ENCODE measurements around the gene PALLD.

DNA sequence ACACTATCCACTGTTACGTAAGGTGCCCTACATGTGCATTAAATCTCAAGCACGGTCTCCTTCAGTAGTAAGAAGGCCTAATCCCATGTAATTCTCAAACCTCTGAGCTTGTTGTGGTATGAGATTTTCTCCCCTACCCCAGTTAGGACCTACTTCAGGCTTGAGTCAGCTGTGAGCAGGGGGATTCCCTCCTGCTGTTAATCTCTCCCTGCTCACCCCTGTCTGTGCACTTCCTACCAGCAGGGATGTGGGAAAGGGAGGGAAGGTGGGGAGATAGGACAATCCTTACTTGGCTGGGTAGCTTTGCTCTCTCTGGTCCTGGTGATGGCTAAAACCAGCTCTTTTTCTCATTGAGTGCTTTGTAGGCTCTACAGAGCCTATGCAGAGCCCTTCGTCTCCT is 60.8 kb downstream of the PALLD start:
- TF ChIP-seq, protein P1, sequence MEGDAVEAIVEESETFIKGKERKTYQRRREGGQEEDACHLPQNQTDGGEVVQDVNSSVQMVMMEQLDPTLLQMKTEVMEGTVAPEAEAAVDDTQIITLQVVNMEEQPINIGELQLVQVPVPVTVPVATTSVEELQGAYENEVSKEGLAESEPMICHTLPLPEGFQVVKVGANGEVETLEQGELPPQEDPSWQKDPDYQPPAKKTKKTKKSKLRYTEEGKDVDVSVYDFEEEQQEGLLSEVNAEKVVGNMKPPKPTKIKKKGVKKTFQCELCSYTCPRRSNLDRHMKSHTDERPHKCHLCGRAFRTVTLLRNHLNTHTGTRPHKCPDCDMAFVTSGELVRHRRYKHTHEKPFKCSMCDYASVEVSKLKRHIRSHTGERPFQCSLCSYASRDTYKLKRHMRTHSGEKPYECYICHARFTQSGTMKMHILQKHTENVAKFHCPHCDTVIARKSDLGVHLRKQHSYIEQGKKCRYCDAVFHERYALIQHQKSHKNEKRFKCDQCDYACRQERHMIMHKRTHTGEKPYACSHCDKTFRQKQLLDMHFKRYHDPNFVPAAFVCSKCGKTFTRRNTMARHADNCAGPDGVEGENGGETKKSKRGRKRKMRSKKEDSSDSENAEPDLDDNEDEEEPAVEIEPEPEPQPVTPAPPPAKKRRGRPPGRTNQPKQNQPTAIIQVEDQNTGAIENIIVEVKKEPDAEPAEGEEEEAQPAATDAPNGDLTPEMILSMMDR (IDR thresholded peaks at IDR 0.05) = no peak
- TF ChIP-seq POLR2A (IDR thresholded peaks at IDR 0.05) = no peak

All from right lobe of liver (tissue), 4 donors.